SK-N-SH (cell line): ENCODE measurements around the gene PCSK5. TPM values are rescaled to one million over a fixed set of nuclear protein-coding genes. Genes with fewer than 3 reads are reported as not detected.

Source experiments
- CTCF ChIA-PET: fragments of 300-600, 350-600 bp; formaldehyde crosslinking; extraction: SDS; loops from one replicate; lab custom pipeline; 2021; lab: Yijun Ruan, JAX
- POLR2A ChIA-PET: fragments of 350-600 bp; sonication (Branson Sonifier 250); formaldehyde crosslinking; extraction: SDS; loops from one replicate; lab custom pipeline; 2020; ENCODE audit warnings: antibody characterized with exemption, inconsistent platforms; lab: Yijun Ruan, JAX
- DNase-seq: peaks from one replicate; pipeline ENCODE4 v3.0.0; 2012
- H2AFZ ChIP-seq: fragments of 200-600 bp; sonication (generic); 2 replicates; pipeline ENCODE4 v1.8.1; 2016; ENCODE audit warnings: antibody characterized with exemption, mild to moderate bottlenecking, low read depth
- H3F3A ChIP-seq: fragments of 200-600 bp; sonication (generic); replicated peaks from 2 replicates; pipeline ENCODE3; 2016; ENCODE audit warnings: antibody characterized with exemption, mild to moderate bottlenecking; ENCODE audit not compliant: insufficient read depth
- H3K27ac ChIP-seq, 2 experiments: fragments of 200-500 bp in 1 of 2; fragments of 200-600 bp in 1 of 2; sonication (Bioruptor generic) in 1 of 2; sonication (generic), shearing (Covaris generic) in 1 of 2; 2 replicates each; pipeline versions ENCODE4 v1.5.1 to v1.6.1; 2014 to 2016; ENCODE audit warnings: low read depth in 2 of 2, inconsistent platforms in 1 of 2, low read length in 1 of 2, mild to moderate bottlenecking in 1 of 2, mixed read lengths in 1 of 2
- H3K27me3 ChIP-seq: fragments of 200-600 bp; sonication (generic), shearing (Covaris generic); 2 replicates; pipeline ENCODE4 v1.6.1; 2016; ENCODE audit warnings: mixed run types; ENCODE audit not compliant: insufficient read depth
- H3K36me3 ChIP-seq, 2 experiments: fragments of 200-500 bp in 1 of 2; fragments of 200-600 bp in 1 of 2; sonication (Bioruptor generic) in 1 of 2; sonication (generic) in 1 of 2; replicated peaks in 1 of 2; 2 replicates each; pipeline versions ENCODE3 to v1.5.1; 2014 to 2016; ENCODE audit warnings: low read length in 1 of 2, mild to moderate bottlenecking in 1 of 2; ENCODE audit not compliant: insufficient read depth in 2 of 2, control insufficient read depth in 1 of 2
- H3K4me1 ChIP-seq, 2 experiments: fragments of 200-500 bp in 1 of 2; fragments of 200-600 bp in 1 of 2; sonication (Bioruptor generic) in 1 of 2; sonication (generic), shearing (Covaris generic) in 1 of 2; 2 replicates each; pipeline versions ENCODE4 v1.5.1 to v1.6.1; 2014 to 2016; ENCODE audit warnings: low read depth in 1 of 2, low read length in 1 of 2, mixed run types in 1 of 2; ENCODE audit not compliant: insufficient read depth in 2 of 2, control insufficient read depth in 1 of 2
- H3K4me2 ChIP-seq: fragments of 200-600 bp; sonication (generic), shearing (Covaris generic); 2 replicates; pipeline ENCODE4 v1.6.1; 2017; ENCODE audit warnings: mixed run types
- H3K4me3 ChIP-seq, 2 experiments: fragments of 200-500 bp in 1 of 2; fragments of 200-600 bp in 1 of 2; sonication (Bioruptor generic) in 1 of 2; sonication (generic), shearing (Covaris generic) in 1 of 2; 2 replicates each; pipeline versions ENCODE4 v1.5.1 to v1.8.1; 2014 to 2016; ENCODE audit warnings: low read depth in 2 of 2, inconsistent platforms in 1 of 2, low read length in 1 of 2, mild to moderate bottlenecking in 1 of 2, mixed read lengths in 1 of 2, moderate library complexity in 1 of 2
- H3K79me2 ChIP-seq: fragments of 200-600 bp; sonication (generic); 2 replicates; pipeline ENCODE4 v1.8.1; 2017; ENCODE audit warnings: mild to moderate bottlenecking; ENCODE audit not compliant: insufficient read depth
- H3K9ac ChIP-seq: fragments of 200-600 bp; sonication (generic); 2 replicates; pipeline ENCODE4 v1.6.1; 2017; ENCODE audit warnings: mixed run types
- H3K9me2 ChIP-seq: fragments of 200-600 bp; sonication (generic); 2 replicates; pipeline ENCODE4 v1.6.1; 2017; ENCODE audit warnings: mixed run types
- H3K9me3 ChIP-seq: fragments of 200-600 bp; sonication (generic); 2 replicates; pipeline ENCODE4 v1.6.1; 2017; ENCODE audit warnings: mixed run types, mild to moderate bottlenecking, moderate library complexity
- H4K20me1 ChIP-seq: fragments of 200-600 bp; sonication (generic); 2 replicates; pipeline ENCODE4 v1.6.1; 2017; ENCODE audit warnings: mild to moderate bottlenecking, mixed run types; ENCODE audit not compliant: insufficient read depth
- FOSL2 ChIP-seq: IDR thresholded peaks from 2 replicates; pipeline ENCODE4 v1.4.0; 2012; ENCODE audit warnings: low read depth, mild to moderate bottlenecking, moderate library complexity, borderline replicate concordance
- FOXM1 ChIP-seq: IDR thresholded peaks from 2 replicates; pipeline ENCODE4 v1.4.0; 2012; ENCODE audit warnings: low read depth, mild to moderate bottlenecking
- GABPA ChIP-seq: IDR thresholded peaks from 2 replicates; pipeline ENCODE4 v1.4.0; 2012; ENCODE audit warnings: low read depth, mild to moderate bottlenecking
- MEF2A ChIP-seq: IDR thresholded peaks from 2 replicates; pipeline ENCODE4 v1.4.0; 2012; ENCODE audit warnings: low read depth, borderline replicate concordance
- MXI1 ChIP-seq: IDR thresholded peaks from 2 replicates; pipeline ENCODE4 v1.6.1; 2012; ENCODE audit warnings: mild to moderate bottlenecking, low read depth, low read length, improper control_type of control experiment
- POLR2AphosphoS5 ChIP-seq: IDR thresholded peaks from 2 replicates; pipeline ENCODE4 v1.6.1; 2012; ENCODE audit warnings: low read depth, low read length
- RAD21 ChIP-seq: IDR thresholded peaks from 2 replicates; pipeline ENCODE4 v1.6.1; 2012; ENCODE audit warnings: mild to moderate bottlenecking, low read length
- SIN3A ChIP-seq: IDR thresholded peaks from 2 replicates; pipeline ENCODE4 v1.6.1; 2012; ENCODE audit warnings: low read depth, mild to moderate bottlenecking, low read length, moderate library complexity, borderline replicate concordance
- TCF12 ChIP-seq: IDR thresholded peaks from 2 replicates; pipeline ENCODE4 v1.4.0; 2012
- TEAD4 ChIP-seq: IDR thresholded peaks from 2 replicates; pipeline ENCODE4 v1.4.0; 2012; ENCODE audit warnings: mild to moderate bottlenecking, borderline replicate concordance; ENCODE audit not compliant: insufficient read depth
- WGBS: methylation state at CpG from one replicate; pipeline ENCODE4 v1.1.6; 2017; ENCODE audit warnings: low lambda C conversion rate; 5-methylcytosine and 5-hydroxymethylcytosine counted together
- polyA plus RNA-seq, 3 experiments: library from polyadenylated mRNA; depleted of rRNA; stranded (reverse); fragments of >200 nt; gene quantifications; 2 replicates each; pipeline ENCODE4 v1.2.3, GENCODE V29; 2012
- TF ChIP-seq, protein P1 (sequence below): IDR thresholded peaks from 2 replicates; pipeline ENCODE4 v1.4.0; 2012; ENCODE audit warnings: low read depth, borderline replicate concordance
- TF ChIP-seq, protein P2 (sequence below): IDR thresholded peaks from 2 replicates; pipeline ENCODE4 v1.4.0; 2012; ENCODE audit warnings: low read depth, borderline replicate concordance
- TF ChIP-seq, protein P3 (sequence below): fragments of 150-350 bp; IDR thresholded peaks from 2 replicates; pipeline ENCODE4 v1.6.1; 2016; ENCODE audit warnings: mild to moderate bottlenecking, low read depth, low read length
- TF ChIP-seq, protein P4 (sequence below): IDR thresholded peaks from 2 replicates; pipeline ENCODE4 v1.4.0; 2012; ENCODE audit warnings: low read depth

The PCSK5 gene
- polyA plus RNA-seq, 1 of the 3 experiments (the other 2 are of a cell fraction) = 0.08 TPM

- Histone ChIP-seq H3K9me3 (no peaks in the 10 kb centered on the region), H3K9me2 (no peaks in the 10 kb centered on the region), H3K36me3 (no peaks in the 10 kb centered on the region), H3K79me2 (no peaks in the 10 kb centered on the region), H2AFZ (no peak overlapping the region), H3K27ac (no peak overlapping the region), H3F3A (no peaks in the 10 kb centered on the region), H3K4me3 (no peak overlapping the region), H3K27me3 (peaks cover 4% of the 10 kb centered on the region; the same call in 1 of the 2 replicates), H3K4me2 (no peak overlapping the region), H3K9ac (no peak overlapping the region), H3K4me1 (no peaks in the 10 kb centered on the region), H4K20me1 (no peaks in the 10 kb centered on the region)
- CTCF ChIA-PET = interaction anchor here (1.1 kb wide), 1 partner anchor 9 kb away, joined by 4 read pairs; no protein-coding TSS in a partner anchor
- 12% methylated on average over 1 of the region's 1 CpG for WGBS
- no peak for DNase-seq
- TF ChIP-seq, protein P1, sequence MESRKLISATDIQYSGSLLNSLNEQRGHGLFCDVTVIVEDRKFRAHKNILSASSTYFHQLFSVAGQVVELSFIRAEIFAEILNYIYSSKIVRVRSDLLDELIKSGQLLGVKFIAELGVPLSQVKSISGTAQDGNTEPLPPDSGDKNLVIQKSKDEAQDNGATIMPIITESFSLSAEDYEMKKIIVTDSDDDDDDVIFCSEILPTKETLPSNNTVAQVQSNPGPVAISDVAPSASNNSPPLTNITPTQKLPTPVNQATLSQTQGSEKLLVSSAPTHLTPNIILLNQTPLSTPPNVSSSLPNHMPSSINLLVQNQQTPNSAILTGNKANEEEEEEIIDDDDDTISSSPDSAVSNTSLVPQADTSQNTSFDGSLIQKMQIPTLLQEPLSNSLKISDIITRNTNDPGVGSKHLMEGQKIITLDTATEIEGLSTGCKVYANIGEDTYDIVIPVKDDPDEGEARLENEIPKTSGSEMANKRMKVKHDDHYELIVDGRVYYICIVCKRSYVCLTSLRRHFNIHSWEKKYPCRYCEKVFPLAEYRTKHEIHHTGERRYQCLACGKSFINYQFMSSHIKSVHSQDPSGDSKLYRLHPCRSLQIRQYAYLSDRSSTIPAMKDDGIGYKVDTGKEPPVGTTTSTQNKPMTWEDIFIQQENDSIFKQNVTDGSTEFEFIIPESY = no peak
- TF ChIP-seq MXI1 (no peak), RAD21 (no peak), GABPA (no peak), TEAD4 (no peak), TCF12 (no peak)
- POLR2A ChIA-PET = no interaction called here
These were observed 467.1 kb downstream of the PCSK5 start for GRCh38 chr9:76357555-76357954.

DNA sequence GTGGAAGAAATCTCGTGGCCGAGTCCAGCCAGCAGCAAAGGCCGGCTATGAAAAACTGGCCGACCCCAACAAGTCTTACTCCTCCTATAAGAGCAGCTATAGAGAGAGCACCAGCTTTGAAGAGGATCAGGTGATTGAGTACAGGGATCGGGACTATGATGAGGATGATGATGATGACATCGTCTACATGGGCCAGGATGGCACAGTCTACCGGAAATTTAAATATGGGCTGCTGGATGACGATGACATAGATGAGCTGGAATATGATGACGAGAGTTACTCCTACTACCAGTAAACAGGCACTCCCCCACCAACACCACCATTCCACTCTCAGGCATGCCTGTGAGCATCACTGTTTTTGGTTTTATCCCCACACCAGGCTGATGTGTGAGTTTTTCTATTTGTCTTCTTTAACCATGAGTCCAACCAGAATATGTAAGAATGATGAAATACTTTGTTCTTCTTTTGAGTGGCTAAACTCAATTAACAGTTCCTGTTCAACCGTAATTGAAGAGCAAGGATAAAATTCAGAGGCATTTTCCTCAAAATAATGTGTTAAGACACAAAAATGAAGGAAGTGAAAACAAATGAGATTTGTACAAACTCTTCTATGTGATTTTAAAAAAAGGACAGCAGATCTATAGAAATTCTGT lies 468.3 kb downstream of the PCSK5 start:
- ChIA-PET CTCF (no interaction called here), POLR2A (no interaction called here)
- H4K20me1 ChIP-seq = no peaks in the 10 kb centered on the region
- H3K4me2 ChIP-seq = no peak overlapping the region
- no peak overlapping the region for H3K27ac ChIP-seq
- TF ChIP-seq, protein P2, sequence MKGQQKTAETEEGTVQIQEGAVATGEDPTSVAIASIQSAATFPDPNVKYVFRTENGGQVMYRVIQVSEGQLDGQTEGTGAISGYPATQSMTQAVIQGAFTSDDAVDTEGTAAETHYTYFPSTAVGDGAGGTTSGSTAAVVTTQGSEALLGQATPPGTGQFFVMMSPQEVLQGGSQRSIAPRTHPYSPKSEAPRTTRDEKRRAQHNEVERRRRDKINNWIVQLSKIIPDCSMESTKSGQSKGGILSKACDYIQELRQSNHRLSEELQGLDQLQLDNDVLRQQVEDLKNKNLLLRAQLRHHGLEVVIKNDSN = no peak
- no peak for TF ChIP-seq TCF12
- no peak for TF ChIP-seq SIN3A
- H3K9me2 ChIP-seq = no peaks in the 10 kb centered on the region
- H3K9ac ChIP-seq = no peak overlapping the region
- H3K36me3 ChIP-seq = no peaks in the 10 kb centered on the region
- no peaks in the 10 kb centered on the region for H3K4me1 ChIP-seq
- 43% methylated on average over 10 of the region's 10 CpGs for WGBS
- no peaks in the 10 kb centered on the region for H3K9me3 ChIP-seq
- peaks cover 7% of the 10 kb centered on the region; the same call in 1 of the 2 replicates for H3K27me3 ChIP-seq
- H3K79me2 ChIP-seq = no peaks in the 10 kb centered on the region
- DNase-seq = no peak
- H2AFZ ChIP-seq = no peak overlapping the region
- H3F3A ChIP-seq = no peaks in the 10 kb centered on the region
- no peak overlapping the region for H3K4me3 ChIP-seq

GRCh38 chr9:76359365-76359764 lies 468.9 kb downstream of the PCSK5 start:
- no peaks in the 10 kb centered on the region for H4K20me1 ChIP-seq
- H3K9ac ChIP-seq = no peak overlapping the region
- no peak for DNase-seq
- no peak overlapping the region for H3K27ac ChIP-seq
- POLR2A ChIA-PET = no interaction called here
- CTCF ChIA-PET = no interaction called here
- H3K4me2 ChIP-seq = no peak overlapping the region
- H3K4me3 ChIP-seq = no peak overlapping the region
- no peaks in the 10 kb centered on the region for H3K9me3 ChIP-seq
- H3K4me1 ChIP-seq = no peaks in the 10 kb centered on the region
- H3K36me3 ChIP-seq = no peaks in the 10 kb centered on the region
- no peaks in the 10 kb centered on the region for H3F3A ChIP-seq
- H3K27me3 ChIP-seq = peaks cover 7% of the 10 kb centered on the region; the same call in 1 of the 2 replicates
- H3K9me2 ChIP-seq = no peaks in the 10 kb centered on the region
- 44% methylated on average over 4 of the region's 4 CpGs for WGBS
- H2AFZ ChIP-seq = no peak overlapping the region
- no peaks in the 10 kb centered on the region for H3K79me2 ChIP-seq
- TF ChIP-seq MEF2A = no peak
- TF ChIP-seq FOXM1 = no peak
- no peak for TF ChIP-seq POLR2AphosphoS5
- TF ChIP-seq, protein P3, sequence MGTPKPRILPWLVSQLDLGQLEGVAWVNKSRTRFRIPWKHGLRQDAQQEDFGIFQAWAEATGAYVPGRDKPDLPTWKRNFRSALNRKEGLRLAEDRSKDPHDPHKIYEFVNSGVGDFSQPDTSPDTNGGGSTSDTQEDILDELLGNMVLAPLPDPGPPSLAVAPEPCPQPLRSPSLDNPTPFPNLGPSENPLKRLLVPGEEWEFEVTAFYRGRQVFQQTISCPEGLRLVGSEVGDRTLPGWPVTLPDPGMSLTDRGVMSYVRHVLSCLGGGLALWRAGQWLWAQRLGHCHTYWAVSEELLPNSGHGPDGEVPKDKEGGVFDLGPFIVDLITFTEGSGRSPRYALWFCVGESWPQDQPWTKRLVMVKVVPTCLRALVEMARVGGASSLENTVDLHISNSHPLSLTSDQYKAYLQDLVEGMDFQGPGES = no peak
- TF ChIP-seq FOSL2 = no peak
- TF ChIP-seq, protein P4, sequence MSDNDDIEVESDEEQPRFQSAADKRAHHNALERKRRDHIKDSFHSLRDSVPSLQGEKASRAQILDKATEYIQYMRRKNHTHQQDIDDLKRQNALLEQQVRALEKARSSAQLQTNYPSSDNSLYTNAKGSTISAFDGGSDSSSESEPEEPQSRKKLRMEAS = no peak
- TF ChIP-seq TCF12 = no peak
